DOHH2 (cell line): ENCODE results near the gene DCUN1D3.
"Not testable (repeated sequence)": the region's sequence is repeated elsewhere in the genome, so short reads cannot be mapped to it uniquely, and the experiment has no call there.

Experiments
- EZH2phosphoT487 ChIP-seq: fragments of 200-600 bp; sonication (generic); IDR thresholded peaks from 2 replicates; pipeline ENCODE4 v1.6.1; 2017; ENCODE audit warnings: borderline replicate concordance, mild to moderate bottlenecking, antibody characterized with exemption, low read length, moderate library complexity, mixed read lengths
- TF ChIP-seq, protein P1 (sequence below): fragments of 200-600 bp; sonication (generic); IDR thresholded peaks from one replicate; pipeline ENCODE4 v1.5.1; 2014; ENCODE audit warnings: antibody characterized with exemption, mild to moderate bottlenecking, low read depth, low read length; ENCODE audit not compliant: poor library complexity, severe bottlenecking

DNA sequence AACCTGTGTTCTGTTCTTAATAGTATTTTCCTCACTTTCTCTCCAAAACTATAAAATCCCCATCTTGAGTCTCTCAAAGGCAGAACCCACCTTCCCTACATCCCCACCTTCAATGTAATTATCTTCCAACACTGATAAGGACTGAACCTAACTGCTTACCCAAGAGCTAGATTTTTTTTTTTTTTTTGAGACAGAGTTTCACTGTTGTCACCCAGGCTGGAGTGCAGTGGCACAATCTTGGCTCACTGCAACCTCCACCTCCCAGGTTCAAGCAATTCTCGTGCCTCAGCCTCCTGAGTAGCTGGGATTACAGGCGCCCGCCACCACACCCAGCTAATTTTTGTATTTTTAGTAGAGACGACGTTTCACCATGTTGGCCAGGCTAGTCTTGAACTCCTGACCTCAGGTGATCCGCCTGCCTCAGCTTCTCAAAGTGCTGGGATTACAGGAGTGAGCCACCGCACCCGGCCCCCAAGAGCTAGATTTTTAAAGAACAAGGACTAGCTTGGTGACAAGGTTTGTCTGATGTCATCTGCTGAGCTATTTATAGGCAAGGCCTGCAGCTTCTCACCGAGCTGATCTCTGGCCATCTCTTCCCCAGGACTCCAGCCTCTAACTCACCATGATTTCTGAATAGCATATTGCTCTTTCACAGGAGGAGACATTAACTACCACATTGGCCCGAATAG lies 29.7 kb upstream of the DCUN1D3 start:
- TF ChIP-seq, protein P1, sequence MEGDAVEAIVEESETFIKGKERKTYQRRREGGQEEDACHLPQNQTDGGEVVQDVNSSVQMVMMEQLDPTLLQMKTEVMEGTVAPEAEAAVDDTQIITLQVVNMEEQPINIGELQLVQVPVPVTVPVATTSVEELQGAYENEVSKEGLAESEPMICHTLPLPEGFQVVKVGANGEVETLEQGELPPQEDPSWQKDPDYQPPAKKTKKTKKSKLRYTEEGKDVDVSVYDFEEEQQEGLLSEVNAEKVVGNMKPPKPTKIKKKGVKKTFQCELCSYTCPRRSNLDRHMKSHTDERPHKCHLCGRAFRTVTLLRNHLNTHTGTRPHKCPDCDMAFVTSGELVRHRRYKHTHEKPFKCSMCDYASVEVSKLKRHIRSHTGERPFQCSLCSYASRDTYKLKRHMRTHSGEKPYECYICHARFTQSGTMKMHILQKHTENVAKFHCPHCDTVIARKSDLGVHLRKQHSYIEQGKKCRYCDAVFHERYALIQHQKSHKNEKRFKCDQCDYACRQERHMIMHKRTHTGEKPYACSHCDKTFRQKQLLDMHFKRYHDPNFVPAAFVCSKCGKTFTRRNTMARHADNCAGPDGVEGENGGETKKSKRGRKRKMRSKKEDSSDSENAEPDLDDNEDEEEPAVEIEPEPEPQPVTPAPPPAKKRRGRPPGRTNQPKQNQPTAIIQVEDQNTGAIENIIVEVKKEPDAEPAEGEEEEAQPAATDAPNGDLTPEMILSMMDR, result not testable (repeated sequence)
- not testable (repeated sequence) for TF ChIP-seq EZH2phosphoT487
